Measurements from ENCODE around the gene MME. TPM values are rescaled to one million over a fixed set of nuclear protein-coding genes. Genes with fewer than 3 reads are reported as not detected.

The MME gene
- total RNA-seq, 2 experiments from 2014 or later, result 84.4 to 118 TPM

DNA sequence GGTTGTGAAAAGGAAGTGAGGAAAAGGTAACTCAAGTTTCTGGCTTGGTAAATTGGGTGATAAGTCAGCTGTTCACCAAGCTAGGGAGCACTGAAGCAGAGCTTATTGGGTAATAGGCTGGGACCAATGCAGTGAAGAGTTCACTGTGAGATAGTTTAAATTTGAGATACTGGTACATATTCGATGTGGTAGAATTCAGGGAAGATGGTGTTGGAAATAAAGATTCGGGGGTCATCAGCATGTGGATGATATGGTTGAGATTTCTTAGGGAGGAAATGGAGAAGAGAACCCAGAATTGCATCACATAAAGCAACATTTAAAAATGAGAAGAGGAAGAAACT lies 16.9 kb downstream of the MME start:
- no peaks in the 10 kb centered on the region for H4K20me1 ChIP-seq (ENCODE audit: insufficient read depth, low read length)
- H3K4me1 ChIP-seq (ENCODE audit: insufficient read depth, low read length, poor library complexity, severe bottlenecking), result peaks cover 63% of the 10 kb centered on the region
- H3K27ac ChIP-seq (ENCODE audit: low read depth, low read length, poor library complexity, severe bottlenecking), result peak overlapping the region; percentile 19
- no TSS peak for BruUV-seq (replicated peaks)
- 0 out of 2 replicates have a peak overlapping the region, but pooled peaks have one; percentile 21 for H3K4me2 ChIP-seq (ENCODE audit: low read length)
- H2AFZ ChIP-seq (ENCODE audit: low read length), result no peak overlapping the region
- no peak for TF ChIP-seq CTCF (conservative IDR thresholded peaks at IDR 0.05; ENCODE audit: low read length)
- no peak for TF ChIP-seq EZH2phosphoT487 (IDR thresholded peaks at IDR 0.05; ENCODE audit: borderline replicate concordance, low read depth, low read length)
- H3K9me3 ChIP-seq (ENCODE audit: low read length), result peaks cover 17% of the 10 kb centered on the region; the same call in 1 of the 2 replicates
- no peak for DNase-seq (ENCODE audit: low spot score)
- intact Hi-C loops (cut with micrococcal nuclease; ENCODE audit: unreplicated experiment), result no loop called here
- ChIA-PET CTCF (ENCODE audit: unreplicated experiment) (no interaction called here), POLR2A (interaction anchor here (1.1 to 2.2 kb wide), 4 partner anchors 10 to 16 kb away, joined by 3 to 10 read pairs (median 4); no protein-coding TSS in a partner anchor)
- H3K79me2 ChIP-seq (ENCODE audit: insufficient read depth, low read depth, low read length), result peaks cover 56% of the 10 kb centered on the region; the same call in 1 of the 2 replicates
- H3K4me3 ChIP-seq (ENCODE audit: low read depth, low read length, poor library complexity, severe bottlenecking), result no peak overlapping the region
- H3K36me3 ChIP-seq (ENCODE audit: insufficient read depth, low read length), result peaks cover 85% of the 10 kb centered on the region
- no peaks in the 10 kb centered on the region for H3K9me2 ChIP-seq (ENCODE audit: insufficient read depth, low read length)

DNA sequence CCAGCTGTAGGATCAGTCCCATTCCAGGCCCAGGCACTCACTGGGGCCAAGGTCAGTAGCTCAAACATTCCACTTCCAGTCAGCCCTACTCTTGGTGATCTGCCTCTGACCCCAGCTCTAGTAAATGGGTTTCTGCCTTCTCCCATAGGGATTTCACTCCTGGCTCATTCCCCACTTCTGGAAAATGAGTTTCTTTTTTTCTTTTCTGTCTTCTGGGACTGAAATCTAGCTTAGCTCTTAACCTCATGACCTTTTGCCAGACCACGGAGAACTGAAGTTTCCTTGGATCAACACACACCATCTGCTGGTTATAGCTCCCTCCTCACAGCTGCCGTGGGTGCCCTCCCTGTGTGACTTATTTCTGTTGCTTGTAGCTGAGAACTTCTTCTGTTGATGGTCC lies 21.3 kb downstream of the MME start:
- H3K4me3 ChIP-seq (ENCODE audit: low read depth, low read length, poor library complexity, severe bottlenecking), result no peak overlapping the region
- no peak for DNase-seq (ENCODE audit: low spot score)
- peaks cover 4% of the 10 kb centered on the region; the same call in 1 of the 2 replicates for H4K20me1 ChIP-seq (ENCODE audit: insufficient read depth, low read length)
- no peak overlapping the region for H2AFZ ChIP-seq (ENCODE audit: low read length)
- peaks cover 17% of the 10 kb centered on the region; the same call in 1 of the 2 replicates for H3K9me3 ChIP-seq (ENCODE audit: low read length)
- BruUV-seq (replicated peaks), result no TSS peak
- H3K4me2 ChIP-seq (ENCODE audit: low read length), result no peak overlapping the region
- H3K79me2 ChIP-seq (ENCODE audit: insufficient read depth, low read depth, low read length), result peaks cover 62% of the 10 kb centered on the region
- POLR2A ChIA-PET, result interaction anchor here (1.2 to 2.2 kb wide), 4 partner anchors 9 to 18 kb away, joined by 4 to 7 read pairs (median 4); no protein-coding TSS in a partner anchor
- peaks cover 49% of the 10 kb centered on the region for H3K4me1 ChIP-seq (ENCODE audit: insufficient read depth, low read length, poor library complexity, severe bottlenecking)
- no peak for TF ChIP-seq CTCF (conservative IDR thresholded peaks at IDR 0.05; ENCODE audit: low read length)
- no peak for TF ChIP-seq EZH2phosphoT487 (IDR thresholded peaks at IDR 0.05; ENCODE audit: borderline replicate concordance, low read depth, low read length)
- peaks cover 93% of the 10 kb centered on the region for H3K36me3 ChIP-seq (ENCODE audit: insufficient read depth, low read length)
- no peaks in the 10 kb centered on the region for H3K9me2 ChIP-seq (ENCODE audit: insufficient read depth, low read length)
- H3K27ac ChIP-seq (ENCODE audit: low read depth, low read length, poor library complexity, severe bottlenecking), result no peak overlapping the region
- CTCF ChIA-PET (ENCODE audit: unreplicated experiment), result interaction anchor here (1.1 kb wide), 1 partner anchor 9 kb away, joined by 4 read pairs; no protein-coding TSS in a partner anchor
- intact Hi-C loops (cut with micrococcal nuclease; ENCODE audit: unreplicated experiment), result no loop called here

GRCh38 chr3:155102329-155102728 lies 22.2 kb downstream of the MME start:
- Histone ChIP-seq H3K4me3 (ENCODE audit: low read depth, low read length, poor library complexity, severe bottlenecking) (no peak overlapping the region), H3K4me1 (ENCODE audit: insufficient read depth, low read length, poor library complexity, severe bottlenecking) (peaks cover 47% of the 10 kb centered on the region), H3K79me2 (ENCODE audit: insufficient read depth, low read depth, low read length) (peaks cover 60% of the 10 kb centered on the region), H3K4me2 (ENCODE audit: low read length) (no peak overlapping the region), H2AFZ (ENCODE audit: low read length) (no peak overlapping the region), H3K36me3 (ENCODE audit: insufficient read depth, low read length) (peaks cover 91% of the 10 kb centered on the region), H3K9me2 (ENCODE audit: insufficient read depth, low read length) (no peaks in the 10 kb centered on the region), H3K9me3 (ENCODE audit: low read length) (peaks cover 11% of the 10 kb centered on the region; the same call in 1 of the 2 replicates), H3K27ac (ENCODE audit: low read depth, low read length, poor library complexity, severe bottlenecking) (no peak overlapping the region), H4K20me1 (ENCODE audit: insufficient read depth, low read length) (peaks cover 4% of the 10 kb centered on the region; the same call in 1 of the 2 replicates)
- ChIA-PET CTCF (ENCODE audit: unreplicated experiment) (interaction anchor here (1.0 to 1.1 kb wide), 2 partner anchors 8 to 21 kb away, joined by 3 to 4 read pairs; no protein-coding TSS in a partner anchor), POLR2A (interaction anchor here (0.6 to 2.2 kb wide), 3 partner anchors 8 to 733 kb away, joined by 4 to 11 read pairs (median 7); no protein-coding TSS in a partner anchor)
- TF ChIP-seq EZH2phosphoT487 (IDR thresholded peaks at IDR 0.05; ENCODE audit: borderline replicate concordance, low read depth, low read length), result no peak
- no peak for TF ChIP-seq CTCF (conservative IDR thresholded peaks at IDR 0.05; ENCODE audit: low read length)
- intact Hi-C loops (cut with micrococcal nuclease; ENCODE audit: unreplicated experiment), result no loop called here
- BruUV-seq (replicated peaks), result no TSS peak
- DNase-seq (ENCODE audit: low spot score), result no peak
